PC-9 (cell line): Measurements from ENCODE around the gene ARMC9.

ENCODE experiments used
- CTCF ChIP-seq: fragments of 200-600 bp; sonication (generic); conservative IDR thresholded peaks from 2 replicates; pipeline ENCODE4 v1.6.1; 2017; ENCODE audit warnings: mixed run types, antibody characterized with exemption, mild to moderate bottlenecking, moderate library complexity
- EZH2 ChIP-seq: fragments of 200-600 bp; sonication (generic); IDR thresholded peaks from 2 replicates; pipeline ENCODE4 v1.8.0; 2017; ENCODE audit warnings: antibody characterized with exemption, low read depth

- TF ChIP-seq CTCF: no peak
- no peak for TF ChIP-seq EZH2
Measured at GRCh38 chr2:231336700-231337099, 138.3 kb downstream of the ARMC9 start.
